ENCODE results near the gene PPIL1.

PPIL1 gene

GRCh38 chr6:36830577-36830976 is 44.0 kb downstream of the PPIL1 start:
- Histone ChIP-seq H3K4me3 (ENCODE audit: severe bottlenecking) (no peak overlapping the region), H3K4me1 (ENCODE audit: insufficient read depth, poor library complexity, severe bottlenecking) (peaks cover 9% of the 10 kb centered on the region), H3K27me3 (ENCODE audit: insufficient read depth, poor library complexity, severe bottlenecking) (no peaks in the 10 kb centered on the region), H3K27ac (ENCODE audit: poor library complexity, severe bottlenecking) (no peak overlapping the region), H3K9me3 (ENCODE audit: severe bottlenecking) (no peaks in the 10 kb centered on the region), H3K36me3 (ENCODE audit: low read depth) (no peaks in the 10 kb centered on the region)
- no peak for TF ChIP-seq CTCF (IDR thresholded peaks at IDR 0.05; ENCODE audit: poor library complexity, severe bottlenecking)
- ATAC-seq (ENCODE audit: low read depth): no peak
- no peak for DNase-seq (ENCODE audit: low spot score)

- no peak for ATAC-seq (ENCODE audit: low read depth)
- Histone ChIP-seq H3K4me1 (ENCODE audit: insufficient read depth, poor library complexity, severe bottlenecking) (peaks cover 9% of the 10 kb centered on the region), H3K36me3 (ENCODE audit: low read depth) (no peaks in the 10 kb centered on the region), H3K9me3 (ENCODE audit: severe bottlenecking) (no peaks in the 10 kb centered on the region), H3K27me3 (ENCODE audit: insufficient read depth, poor library complexity, severe bottlenecking) (no peaks in the 10 kb centered on the region), H3K27ac (ENCODE audit: poor library complexity, severe bottlenecking) (no peak overlapping the region), H3K4me3 (ENCODE audit: severe bottlenecking) (no peak overlapping the region)
- no peak for TF ChIP-seq CTCF (IDR thresholded peaks at IDR 0.05; ENCODE audit: poor library complexity, severe bottlenecking)
- DNase-seq (ENCODE audit: low spot score): no peak
Observed at GRCh38 chr6:36829919-36830544, 44.6 kb downstream of the PPIL1 start.

GRCh38 chr6:36827261-36828079 is 47.1 kb downstream of the PPIL1 start:
- Histone ChIP-seq H3K9me3 (ENCODE audit: severe bottlenecking) (no peaks in the 10 kb centered on the region), H3K4me3 (ENCODE audit: severe bottlenecking) (no peak overlapping the region), H3K36me3 (ENCODE audit: low read depth) (no peaks in the 10 kb centered on the region), H3K4me1 (ENCODE audit: insufficient read depth, poor library complexity, severe bottlenecking) (peaks cover 9% of the 10 kb centered on the region), H3K27ac (ENCODE audit: poor library complexity, severe bottlenecking) (peak overlapping the region; percentile 12), H3K27me3 (ENCODE audit: insufficient read depth, poor library complexity, severe bottlenecking) (no peaks in the 10 kb centered on the region)
- no peak for TF ChIP-seq CTCF (IDR thresholded peaks at IDR 0.05; ENCODE audit: poor library complexity, severe bottlenecking)
- ATAC-seq (ENCODE audit: low read depth) (peak; percentile 65), DNase-seq (ENCODE audit: low spot score) (no peak)

GRCh38 chr6:36826520-36827227 is 47.9 kb downstream of the PPIL1 start:
- Histone ChIP-seq H3K36me3 (ENCODE audit: low read depth) (no peaks in the 10 kb centered on the region), H3K27ac (ENCODE audit: poor library complexity, severe bottlenecking) (peak overlapping the region; percentile 12), H3K27me3 (ENCODE audit: insufficient read depth, poor library complexity, severe bottlenecking) (no peaks in the 10 kb centered on the region), H3K9me3 (ENCODE audit: severe bottlenecking) (no peaks in the 10 kb centered on the region), H3K4me3 (ENCODE audit: severe bottlenecking) (no peak overlapping the region), H3K4me1 (ENCODE audit: insufficient read depth, poor library complexity, severe bottlenecking) (peaks cover 9% of the 10 kb centered on the region)
- no peak for ATAC-seq (ENCODE audit: low read depth)
- TF ChIP-seq CTCF (IDR thresholded peaks at IDR 0.05; ENCODE audit: poor library complexity, severe bottlenecking): no peak
- DNase-seq (ENCODE audit: low spot score): no peak
